ENCODE results near the gene TOPORS.
"Not testable (repeated sequence)": the region's sequence is repeated elsewhere in the genome, so short reads cannot be mapped to it uniquely, and the experiment has no call there.

The TOPORS gene

DNA sequence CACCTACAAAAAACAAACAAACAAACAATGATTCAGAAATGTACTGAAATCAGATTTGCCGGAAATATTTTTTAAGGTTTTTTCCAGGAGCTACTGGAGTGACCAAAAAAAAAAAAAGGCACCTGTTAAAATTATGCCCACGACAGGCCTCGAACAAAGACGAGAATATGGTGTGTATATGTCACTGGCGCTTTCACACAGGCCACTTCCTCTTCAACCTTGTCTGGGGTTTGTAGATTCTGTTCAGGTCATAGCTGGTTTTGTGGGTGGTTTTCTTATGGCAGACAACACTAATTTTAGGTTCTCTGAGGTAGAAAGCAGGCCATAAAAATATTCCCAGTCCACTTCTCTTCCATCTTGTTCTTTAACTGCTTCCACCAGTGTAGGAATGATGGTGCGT is 13.6 kb upstream of the TOPORS start:
- DNase-seq, result no peak

DNA sequence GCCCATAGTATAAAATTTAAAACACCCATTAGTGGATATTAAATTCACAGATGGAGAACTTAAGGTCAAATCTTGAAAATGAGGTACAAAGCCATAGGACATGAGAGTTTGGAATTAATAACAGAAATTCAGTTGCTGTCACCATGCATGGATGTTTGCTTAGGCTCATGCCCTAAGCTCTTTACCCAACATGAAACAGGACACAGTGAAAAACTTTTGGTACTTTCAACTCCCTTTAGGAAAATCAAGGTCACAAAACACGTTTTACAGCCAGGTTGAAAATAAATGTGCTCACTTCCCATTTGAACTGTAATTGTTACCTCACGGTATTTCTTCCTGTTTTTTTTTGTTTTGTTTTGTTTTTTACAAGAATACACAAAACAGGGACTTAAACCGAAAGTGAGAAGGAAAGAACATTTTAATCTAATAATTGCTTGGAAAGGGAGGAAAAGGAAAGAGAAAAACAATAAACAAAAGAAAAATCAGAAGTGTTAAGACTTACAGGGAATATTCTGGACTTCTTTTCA is 6.1 kb upstream of the TOPORS start:
- DNase-seq, result no peak

DNA sequence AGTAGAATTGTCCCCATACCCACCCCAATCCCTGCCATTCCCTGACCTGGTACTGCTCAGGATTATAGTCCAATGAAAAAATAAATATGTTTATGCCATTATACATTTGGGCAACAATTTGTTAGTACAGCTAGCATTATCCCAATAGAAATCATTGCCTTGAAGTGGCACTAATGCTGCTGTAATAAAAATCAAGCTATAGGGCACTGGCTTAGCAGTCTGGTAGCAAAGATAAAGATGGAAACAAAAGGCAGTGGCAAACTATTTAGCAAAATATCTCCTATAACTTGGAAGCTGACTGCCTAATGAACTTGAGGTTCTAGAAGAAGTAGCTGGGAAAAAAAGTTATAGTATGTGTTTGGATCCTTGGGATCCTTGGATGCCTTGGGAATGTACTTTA is 2.2 kb upstream of the TOPORS start:
- DNase-seq, result no peak

DNA sequence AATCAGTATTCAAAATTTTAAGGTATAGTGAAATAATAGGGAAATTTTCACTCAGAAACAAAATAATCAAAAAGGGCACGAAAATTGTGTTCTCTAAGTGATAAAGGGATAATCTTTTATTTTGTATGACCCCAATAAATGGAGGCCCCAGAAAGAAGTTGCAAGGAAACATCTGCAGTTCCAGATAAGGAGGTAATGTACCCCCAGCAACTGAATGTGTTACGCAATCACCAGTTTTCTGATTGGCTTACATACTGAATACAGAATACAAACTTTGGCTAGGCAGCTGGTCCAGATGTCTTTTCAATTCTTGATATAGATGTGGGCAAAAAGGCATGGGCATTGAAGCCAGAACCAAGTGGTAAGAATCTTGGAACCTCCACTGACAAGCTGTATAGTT is 1.7 kb upstream of the TOPORS start:
- no peak for DNase-seq

DNA sequence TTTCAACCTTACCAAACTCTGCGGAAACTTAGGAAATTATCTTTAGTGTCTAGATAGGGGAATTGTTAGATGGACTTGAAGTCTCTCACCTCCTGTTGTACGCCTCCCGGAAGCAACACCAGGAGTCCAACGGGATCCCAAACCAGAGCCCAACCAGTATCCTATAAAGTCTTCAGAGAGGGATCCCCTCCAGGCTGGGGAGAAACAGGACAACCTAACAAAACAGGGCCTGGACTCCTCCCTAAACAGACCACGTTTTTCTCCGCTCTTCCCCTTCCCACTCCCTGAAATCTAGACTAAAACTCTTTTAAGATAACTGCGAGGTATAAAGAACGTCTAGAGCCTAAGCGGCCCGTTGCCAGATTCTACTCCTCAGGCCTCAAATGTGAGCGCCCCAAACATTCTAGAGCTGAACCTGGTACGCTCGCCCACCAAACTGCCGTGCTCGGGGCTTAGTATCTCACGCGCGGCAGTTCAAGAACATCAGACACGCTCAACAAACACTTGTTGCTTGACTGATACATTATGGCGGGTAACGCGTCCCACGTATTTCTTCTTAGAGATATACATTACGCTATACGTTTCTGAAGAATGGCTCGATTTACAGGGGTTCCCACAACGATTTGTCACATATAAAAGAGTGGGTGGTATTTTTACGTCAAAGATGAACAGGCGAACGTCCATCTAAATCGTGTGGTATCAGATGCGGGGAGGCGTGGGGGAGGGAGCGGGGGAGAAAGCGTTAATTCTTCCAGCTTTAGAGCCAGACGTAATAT is 922 bp downstream of the TOPORS start:
- no peak for DNase-seq

DNA sequence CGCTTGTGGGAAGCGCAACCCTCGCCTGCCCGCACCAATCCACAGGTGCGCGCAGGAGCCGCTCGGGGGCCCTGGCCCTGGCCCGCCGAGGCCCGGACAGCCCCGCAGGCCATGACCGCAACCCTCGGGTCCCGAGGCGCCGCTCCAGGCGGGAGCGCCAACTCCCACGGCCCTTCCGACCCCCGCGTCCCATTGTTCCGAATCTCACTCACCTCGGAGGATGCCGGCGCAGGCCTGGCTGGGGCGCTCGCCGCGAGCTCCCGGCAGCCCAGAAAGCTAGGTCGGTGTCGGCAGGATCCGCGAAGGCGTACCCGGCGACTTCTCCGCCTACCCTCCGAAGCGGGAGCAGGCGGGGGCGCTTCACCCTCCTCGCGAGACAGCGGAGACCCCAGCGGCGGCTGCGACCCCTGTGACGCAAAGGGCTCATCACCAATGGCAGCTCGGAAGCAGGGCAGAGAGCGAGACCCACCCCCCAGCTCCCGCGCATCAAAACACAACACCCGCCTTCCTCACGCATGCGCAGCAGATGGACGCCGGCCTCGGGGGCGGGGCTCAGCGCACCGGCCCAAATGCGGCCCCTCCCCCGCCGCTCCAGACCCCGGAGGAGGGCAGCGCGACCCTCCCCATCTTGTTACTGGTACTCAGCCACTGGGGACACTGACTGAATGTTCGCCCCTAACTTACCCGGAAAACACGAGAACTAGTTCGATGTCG is 1.7 kb downstream of the TOPORS start:
- peak; percentile 36 for DNase-seq

DNA sequence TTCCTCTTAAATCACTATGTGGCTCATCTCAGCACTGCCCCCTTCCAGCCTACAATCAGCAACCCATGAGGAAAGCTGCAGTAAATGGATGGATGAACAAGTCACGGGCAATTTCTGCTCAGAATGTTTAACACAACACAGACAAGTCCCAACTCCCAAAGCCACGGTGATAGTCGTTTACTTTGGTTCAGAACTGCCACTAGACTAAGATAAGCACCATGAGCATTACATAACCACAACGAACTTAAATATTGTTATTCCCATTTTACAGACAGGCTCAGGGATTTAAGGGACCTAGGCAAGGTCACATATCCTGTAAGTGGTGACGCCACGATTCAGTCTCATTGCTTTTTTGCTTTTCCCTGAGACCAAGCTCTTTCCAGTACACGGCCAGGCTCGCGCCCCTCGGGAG is 2.2 kb downstream of the TOPORS start:
- DNase-seq, result no peak

DNA sequence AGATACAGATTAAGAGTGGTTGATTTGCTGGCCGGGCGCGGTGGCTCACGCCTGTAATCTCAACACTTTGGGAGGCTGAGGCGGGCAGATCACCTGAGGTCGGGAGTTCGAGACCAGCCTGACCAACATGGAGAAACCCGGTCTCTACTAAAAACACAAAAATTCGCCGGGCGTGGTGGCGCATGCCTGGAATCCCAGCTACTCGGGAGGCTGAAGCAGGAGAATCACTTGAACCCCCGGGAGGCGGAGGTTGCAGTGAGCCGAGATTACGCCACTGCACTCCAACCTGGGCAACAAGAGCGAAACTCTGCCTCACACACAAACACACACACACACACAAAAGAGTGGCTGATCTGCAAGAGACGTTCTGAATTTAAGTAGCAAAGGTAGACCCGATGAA is 4.2 kb downstream of the TOPORS start:
- DNase-seq, result not testable (repeated sequence)

DNA sequence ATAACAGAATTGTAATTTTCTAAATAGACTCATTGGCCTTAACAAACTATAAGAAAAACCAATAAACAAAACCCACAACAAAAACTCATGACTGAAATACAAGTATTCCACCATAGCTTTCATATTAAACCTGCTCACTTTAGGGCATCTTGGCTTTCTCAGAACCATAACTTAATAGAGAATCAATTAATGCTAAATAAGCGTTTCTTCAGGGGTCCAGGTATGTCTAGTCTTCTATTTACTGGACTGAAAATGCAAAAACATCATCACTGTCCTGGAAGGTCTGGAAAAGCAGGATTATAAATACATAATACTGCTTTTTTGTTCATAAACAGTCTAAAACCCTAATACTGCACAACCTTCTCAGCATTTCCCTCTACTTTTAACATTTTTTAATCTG is 6.5 kb downstream of the TOPORS start:
- no peak for DNase-seq

DNA sequence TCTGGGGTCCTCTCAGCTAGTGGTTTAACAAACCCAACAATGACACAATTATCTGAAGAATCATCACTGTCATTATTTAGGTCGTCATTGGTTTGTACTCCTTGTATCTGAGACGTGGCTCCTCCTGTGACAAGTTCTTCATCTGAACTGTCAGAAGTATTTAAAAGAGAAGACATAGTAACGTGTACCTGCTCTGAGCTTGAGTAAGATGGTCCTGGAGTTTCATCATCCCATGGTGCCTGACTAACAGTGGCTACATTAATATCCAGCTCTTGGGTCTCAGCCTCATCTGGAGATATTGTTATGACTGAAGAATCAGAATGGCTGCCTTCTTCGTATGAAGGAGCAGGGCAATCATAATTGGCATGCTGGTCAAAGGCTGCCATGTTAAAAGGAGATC is 9.3 kb downstream of the TOPORS start:
- DNase-seq, result no peak

DNA sequence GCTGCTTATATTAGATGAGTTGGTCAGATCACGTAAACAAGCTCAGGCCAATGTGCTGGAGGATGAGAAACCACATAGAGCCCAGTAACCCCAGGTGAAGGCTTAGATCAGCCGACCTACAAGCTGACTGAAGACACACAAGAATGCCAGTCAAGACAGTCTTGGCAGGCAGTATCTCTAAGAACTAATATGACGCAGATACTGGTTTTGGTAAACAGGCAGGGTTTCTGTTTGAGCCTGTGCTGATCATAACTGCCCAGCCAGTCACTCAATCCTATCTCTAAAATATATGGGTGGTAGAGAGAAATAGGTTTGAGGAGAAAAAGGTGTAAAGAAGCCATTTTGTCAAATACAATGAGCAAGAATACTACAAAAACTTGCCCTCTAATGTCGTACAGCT is 18.6 kb downstream of the TOPORS start:
- no peak for DNase-seq

DNA sequence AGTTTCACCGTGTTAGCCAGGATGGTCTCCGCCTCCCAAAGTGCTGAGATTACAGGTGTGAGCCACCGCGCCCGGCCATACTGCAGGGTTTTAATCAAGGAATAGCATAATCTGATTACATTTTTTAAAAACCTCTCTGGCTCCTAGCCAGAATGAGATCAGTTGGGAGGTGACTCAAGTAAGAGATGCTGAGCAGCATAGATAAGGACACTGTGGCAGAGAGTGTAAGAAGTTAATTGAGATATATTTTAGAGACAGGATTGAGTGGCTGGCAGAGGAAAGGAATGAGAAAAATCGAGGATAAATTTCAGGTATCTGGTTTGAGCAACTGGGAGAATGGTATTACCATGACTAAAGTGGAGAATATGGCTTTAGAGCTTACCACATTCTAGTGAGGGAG is 19.1 kb downstream of the TOPORS start:
- DNase-seq, result no peak

DNA sequence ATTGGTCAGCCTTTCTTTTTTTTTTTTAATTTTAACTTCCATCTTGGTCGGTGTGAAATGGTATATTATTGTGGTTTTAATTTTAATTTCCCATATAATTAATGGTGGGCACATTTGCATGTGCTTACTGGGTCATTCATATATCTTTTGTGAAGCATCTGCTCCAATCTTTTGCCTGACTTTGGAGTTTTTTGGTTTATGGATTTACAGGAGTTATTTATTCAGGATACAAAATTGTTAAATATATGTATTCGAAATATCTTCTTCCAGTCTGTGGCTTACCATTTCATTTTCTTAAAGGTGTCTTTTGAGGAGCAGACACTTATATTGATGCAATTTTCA is 25.7 kb downstream of the TOPORS start:
- no peak for DNase-seq

DNA sequence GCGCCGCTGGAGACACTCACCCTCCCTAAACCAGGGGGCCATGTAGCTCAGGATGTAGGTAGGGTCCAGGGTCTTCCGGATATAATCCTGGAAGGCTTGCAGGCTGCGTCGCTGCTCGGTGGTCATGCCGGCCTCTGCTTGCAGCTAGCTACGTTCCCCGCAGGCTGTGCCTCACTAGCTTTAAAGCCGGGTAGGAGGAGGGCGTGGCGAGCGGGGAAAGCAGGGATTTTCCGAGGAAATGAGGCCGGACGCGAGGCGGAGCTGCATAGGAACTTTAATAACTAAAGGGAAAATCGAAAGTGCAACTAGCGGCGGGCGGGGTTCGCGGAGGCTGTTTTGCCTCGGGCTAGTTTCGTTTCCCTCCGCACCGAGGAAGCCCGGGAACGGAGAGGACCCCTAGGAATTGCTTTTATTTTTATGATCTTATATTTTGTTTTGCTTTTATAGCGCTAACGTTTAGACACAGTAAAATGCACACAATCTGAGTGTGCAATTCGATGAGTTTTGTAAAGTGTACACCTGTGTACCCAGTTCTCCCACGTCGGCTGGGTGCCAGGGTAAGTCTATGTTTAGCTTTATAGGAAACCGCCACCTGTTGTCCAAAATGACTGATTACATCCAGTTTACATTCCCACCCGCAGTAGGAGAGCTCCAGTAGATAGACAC is 26.2 kb downstream of the TOPORS start, which contains the start of gene RIGI:
TSS of gene RIGI (minus strand) at position 156 of the 666 bp plus-strand sequence. CDS start at position 126, 30 bp downstream.
- peak; percentile 72 for DNase-seq

DNA sequence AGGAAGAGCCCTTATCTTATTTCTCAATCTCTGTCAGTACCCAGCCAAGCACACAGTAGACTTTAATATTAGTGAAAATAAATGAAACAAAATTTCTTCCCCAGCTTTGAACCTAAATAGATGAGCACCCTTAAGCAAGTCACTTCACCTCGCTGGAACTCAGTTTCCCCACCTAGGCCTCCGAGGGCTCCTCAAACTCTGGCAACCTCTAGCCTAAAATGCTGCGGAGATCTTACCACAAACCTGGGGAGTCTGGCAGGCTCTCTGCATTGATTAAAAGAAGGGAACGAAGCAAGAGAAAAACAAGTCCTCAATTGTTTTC is 26.7 kb downstream of the TOPORS start:
- peak; percentile 24 for DNase-seq

DNA sequence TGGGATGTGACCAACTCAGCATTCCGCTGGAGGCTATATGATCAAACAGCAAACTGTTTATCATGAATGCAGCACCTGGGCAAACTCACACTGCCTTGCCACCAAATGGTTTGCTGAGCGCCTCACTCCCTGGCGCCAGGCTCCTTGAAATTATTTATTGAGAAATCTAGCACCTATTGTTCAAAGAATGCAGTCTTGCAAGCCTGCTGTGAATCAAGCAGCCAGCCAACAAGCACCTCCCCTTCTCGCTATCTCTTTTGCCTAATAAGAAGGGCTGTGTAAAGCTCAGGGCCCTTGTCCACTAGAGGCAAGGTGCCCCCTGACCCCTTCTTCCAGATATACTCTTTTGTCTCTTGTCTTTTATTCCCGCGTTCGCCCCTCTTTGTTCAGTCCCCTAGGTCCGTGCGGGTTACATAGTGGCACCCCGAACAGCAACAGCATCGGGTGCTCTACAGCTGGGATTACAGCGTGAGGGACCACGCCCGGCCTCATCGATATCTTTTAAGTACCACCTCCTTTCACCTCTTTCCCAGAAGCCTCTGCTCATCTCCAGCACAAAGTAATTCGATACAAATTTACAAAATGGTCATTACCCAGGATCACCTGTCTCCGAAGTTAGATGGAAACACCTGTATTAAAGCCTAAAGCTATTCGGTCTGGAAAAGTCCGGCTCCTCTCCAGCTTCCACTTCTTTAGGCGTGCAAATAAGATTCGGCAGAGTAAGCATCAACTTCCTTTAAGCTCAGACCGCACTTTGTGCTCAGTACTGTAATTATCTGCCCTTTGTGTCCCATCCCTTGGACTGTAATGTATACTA is 27.3 kb downstream of the TOPORS start:
- DNase-seq, result no peak

DNA sequence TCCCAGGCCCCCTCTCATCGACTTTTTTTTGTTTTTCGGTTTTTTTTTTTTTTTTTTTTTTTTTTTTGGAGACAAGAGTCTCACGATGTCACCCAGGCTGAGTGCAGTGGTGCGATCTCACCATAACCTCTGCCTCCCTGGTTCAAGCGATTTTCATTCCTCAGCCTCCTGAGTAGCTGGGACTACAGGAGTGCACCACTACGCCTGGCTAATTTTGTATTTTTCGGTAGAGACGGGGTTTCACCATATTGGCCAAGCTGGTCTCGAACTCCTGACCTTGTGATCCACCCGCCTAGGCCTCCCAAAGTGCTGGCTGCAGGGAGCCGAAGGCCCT is 27.9 kb downstream of the TOPORS start:
- DNase-seq, result not testable (repeated sequence)

DNA sequence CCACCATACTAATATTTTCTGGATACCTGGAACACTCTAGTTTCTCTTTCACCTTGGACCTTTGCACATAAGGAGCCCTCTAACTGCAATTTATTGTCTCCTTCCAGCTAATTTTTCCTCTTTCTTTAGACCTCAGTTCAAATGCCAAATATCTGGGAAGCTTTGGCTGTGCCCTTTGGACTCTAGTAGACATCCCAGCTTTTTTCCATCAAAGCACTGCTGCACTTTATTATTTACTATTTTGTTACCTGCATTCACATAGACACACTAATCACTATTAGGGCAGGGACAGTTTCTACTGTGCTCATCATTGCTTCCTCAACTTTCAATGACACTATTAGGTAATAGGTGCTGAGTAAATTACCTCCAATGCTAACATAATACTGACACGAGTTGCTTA is 28.5 kb downstream of the TOPORS start:
- no peak for DNase-seq

DNA sequence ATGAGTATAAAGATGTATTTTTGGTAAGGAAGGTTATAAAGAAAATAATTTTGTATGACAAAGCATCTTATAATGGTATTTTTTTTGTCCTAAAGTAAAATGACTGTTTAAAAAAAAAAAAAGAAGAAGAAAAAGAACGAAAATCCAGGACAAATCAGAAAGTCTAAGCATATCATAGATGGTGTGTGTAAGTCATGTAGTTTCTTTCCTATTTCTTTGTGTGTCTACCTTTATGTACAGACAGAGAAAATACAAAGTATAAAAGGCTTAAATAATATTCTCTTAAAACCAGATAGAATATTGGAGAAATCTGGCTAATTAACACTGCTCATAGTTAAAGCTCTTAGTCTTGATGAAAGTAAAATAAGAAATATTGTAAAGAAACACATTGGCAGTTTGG is 34.1 kb downstream of the TOPORS start:
- no peak for DNase-seq

DNA sequence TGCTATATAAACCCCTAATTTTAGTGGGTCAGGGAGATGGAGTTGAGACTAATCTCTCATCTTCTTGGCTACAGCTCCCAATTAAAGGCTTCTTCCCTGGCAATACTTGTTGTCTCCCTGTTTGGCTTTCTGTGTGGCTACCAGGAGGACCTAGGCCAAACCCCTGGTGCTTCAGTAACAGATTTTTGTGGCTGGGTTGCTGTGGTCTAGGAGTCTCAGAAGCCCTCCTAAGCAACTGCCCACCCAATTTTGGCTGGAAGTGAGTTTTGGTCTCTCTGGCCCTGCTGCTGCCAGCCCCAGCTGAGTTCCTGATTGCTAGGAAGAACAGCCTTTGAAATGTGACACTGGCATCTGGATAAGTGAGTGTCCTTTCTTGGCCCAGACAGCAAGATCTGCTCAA is 36.1 kb downstream of the TOPORS start:
- DNase-seq, result no peak

DNA sequence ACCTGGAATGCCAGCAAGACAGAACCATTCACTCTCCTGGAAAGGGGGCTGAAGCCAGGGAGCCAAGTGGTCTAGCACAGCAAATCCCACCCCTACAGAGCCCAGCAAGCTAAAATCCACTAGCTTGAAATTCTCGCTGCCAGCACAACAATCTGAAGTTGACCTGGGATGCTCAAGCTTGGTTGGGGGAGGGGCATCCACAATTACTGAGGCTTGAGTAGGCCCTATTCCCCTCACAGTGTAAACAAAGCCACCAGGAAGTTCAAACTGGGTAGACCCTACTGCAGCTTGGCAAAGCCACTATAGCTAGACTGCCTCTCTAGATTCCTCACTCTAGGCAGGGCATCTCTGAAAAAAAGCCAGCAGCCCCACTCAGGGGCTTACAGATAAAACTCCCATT is 43.7 kb downstream of the TOPORS start:
- no peak for DNase-seq

DNA sequence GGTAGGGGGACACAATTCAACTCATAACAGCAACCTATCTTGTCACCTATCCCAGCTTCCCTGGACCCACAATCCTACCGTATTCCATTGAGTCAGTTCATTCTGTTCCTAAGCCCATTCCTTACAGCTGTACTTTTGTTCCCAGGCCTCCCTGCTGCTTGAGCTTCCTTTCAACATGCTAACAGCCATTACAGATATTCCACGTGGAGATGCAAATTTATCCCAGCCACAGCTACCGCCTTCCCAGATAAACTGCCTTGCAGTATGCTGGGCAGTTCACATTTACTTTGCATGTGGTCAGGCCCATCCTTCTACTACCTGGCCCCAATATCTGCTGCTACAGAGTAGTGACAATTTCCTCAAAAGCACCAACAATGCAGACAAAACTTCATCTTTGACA is 49.4 kb downstream of the TOPORS start:
- no peak for DNase-seq

DNA sequence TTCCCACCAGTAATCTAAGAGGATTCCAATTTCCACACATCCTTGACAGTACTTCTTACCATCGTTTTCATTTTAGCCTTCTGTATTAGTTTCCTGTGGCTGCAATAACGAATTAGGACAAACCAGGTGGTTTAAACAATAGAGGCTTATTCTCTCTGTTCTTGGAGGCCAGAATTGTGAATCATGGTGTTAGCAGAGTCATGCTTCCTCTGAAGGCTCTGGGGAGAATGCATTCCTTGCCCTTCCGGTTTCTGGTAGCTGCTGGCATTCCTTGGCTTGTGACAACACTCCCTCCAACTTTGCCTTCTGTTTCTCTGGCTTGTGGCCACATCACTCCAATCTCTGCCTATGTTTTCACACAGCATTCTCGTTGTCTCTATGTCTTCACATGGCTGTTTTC is 49.9 kb downstream of the TOPORS start:
- DNase-seq, result no peak
